ENCODE measurements around the gene SESTD1.
"Not testable (repeated sequence)": the region's sequence is repeated elsewhere in the genome, so short reads cannot be mapped to it uniquely, and the experiment has no call there.

The SESTD1 gene

DNA sequence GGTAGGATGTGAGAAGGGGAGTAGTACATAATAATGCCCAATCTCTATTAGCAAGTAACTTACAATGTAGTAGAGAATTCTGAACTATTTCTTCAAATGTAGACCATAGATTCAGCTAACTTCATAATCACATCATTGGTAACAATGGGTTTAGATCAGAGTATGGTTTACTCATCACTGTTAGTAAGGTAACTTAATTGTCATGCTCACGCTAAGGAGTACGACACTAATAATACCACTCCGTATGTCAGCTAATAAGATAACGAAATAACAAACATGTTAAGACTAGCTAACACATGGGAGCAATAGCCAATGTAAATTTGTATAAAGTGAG, 158.3 kb downstream of the SESTD1 start:
- no peak for DNase-seq (ENCODE audit: low read depth in 2 of 2)

DNA sequence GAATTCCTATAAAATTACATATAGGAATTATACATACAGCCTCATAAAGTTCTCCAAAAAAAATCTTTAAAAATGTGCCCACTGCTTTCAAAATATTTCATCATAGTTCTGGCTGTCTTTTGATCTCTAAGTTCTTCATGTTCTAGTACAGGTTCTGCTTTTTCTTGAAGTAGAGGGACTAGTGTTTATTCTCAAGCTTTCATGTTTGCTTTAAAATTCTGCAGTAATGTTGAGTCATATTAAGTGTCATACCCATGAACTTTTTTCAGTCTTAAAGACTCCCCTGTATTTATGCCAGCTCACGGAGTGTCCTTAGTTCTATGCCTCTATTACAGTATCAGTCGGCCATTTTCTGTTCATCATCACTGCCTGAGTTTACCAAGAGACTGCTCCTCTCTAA, 159.9 kb downstream of the SESTD1 start:
- DNase-seq (ENCODE audit: low read depth in 2 of 2) = no peak

DNA sequence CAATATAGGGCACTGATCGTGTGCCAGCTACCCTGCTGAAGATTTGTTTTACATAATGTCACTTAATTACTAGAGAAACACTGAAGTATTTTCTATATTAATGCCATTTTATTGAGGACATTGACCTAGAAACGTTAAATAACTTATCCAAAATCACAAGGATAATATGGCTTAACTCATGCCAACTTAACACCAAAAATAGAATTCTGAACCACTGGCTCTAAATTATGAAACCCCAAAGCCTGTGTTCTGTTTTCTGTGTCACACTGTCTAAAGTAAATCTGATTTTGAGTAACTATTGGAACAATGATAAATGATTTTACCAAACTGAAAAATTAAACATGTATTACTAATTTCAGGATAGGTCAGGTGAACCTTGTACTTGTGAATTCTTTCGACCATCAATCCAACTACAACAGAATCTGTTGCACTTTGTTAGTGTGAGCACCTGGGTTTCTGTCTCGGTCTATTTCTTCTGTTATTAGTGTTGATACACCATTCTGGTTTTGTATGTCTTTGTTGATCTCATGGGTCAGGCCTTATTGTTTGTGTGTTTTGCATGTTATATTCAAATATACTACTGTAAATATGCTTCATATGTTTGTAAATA, 166.4 kb downstream of the SESTD1 start:
- DNase-seq (ENCODE audit: low read depth in 2 of 2) = no peak

DNA sequence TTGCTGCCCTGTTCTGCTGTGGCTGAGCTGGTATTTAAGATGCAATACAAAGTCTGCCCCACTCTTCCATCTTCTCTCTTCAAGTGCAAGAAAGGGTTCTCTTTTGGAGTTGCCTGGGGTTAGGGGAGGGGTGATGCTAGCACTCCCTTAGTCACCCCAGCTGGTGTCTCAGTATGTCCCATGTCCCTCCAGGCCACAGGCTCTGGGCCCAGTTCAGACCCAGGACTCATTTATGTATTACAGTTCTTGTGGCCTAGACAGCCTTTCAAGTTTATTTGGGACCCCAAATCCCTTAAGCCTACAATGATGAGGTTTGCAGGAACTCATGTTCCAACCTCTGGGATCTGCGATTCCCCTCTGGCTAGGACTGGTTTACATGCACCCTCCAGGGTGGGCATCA, 167.5 kb downstream of the SESTD1 start:
- no peak for DNase-seq (ENCODE audit: low read depth in 2 of 2)

DNA sequence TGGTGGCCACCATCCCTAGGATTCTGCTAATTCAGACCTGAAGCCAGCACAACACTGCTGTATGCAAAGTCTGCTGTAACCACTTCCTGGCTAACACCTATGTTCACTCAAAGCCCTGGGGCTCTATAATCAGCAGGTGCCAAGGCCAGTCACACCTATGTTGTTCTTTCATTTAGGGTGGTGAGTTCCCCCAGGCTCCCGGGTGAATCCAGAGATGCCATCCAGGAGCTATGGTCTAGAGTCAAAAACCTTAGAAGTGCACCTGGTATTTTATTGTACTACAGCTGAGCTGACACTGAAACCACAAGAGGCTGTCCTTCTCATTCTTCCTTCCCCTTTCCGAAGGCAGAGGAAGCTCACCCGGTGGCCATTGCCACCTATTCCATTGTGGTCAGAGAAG, 168.5 kb downstream of the SESTD1 start:
- DNase-seq (ENCODE audit: low read depth in 2 of 2) = no peak

DNA sequence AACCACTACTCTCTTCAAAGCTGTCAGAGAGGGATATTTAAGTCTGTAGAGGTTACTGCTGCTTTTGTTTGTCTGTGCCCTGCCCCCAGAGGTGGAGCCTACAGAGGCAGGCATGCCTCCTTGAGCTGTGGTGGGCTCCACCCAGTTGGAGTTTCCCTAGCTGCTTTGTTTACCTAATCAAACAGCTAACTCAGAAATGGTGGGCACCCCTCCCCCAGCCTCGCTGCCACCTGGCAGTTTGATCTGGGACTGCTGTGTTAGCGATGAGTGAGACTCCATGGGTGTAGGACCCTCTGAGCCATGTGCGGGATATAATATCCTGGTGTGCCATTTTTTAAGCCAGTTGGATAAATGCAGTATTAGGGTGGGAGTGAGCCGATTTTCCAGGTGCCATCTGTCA, 171.7 kb downstream of the SESTD1 start:
- DNase-seq (ENCODE audit: low read depth in 2 of 2) = not testable (repeated sequence)

DNA sequence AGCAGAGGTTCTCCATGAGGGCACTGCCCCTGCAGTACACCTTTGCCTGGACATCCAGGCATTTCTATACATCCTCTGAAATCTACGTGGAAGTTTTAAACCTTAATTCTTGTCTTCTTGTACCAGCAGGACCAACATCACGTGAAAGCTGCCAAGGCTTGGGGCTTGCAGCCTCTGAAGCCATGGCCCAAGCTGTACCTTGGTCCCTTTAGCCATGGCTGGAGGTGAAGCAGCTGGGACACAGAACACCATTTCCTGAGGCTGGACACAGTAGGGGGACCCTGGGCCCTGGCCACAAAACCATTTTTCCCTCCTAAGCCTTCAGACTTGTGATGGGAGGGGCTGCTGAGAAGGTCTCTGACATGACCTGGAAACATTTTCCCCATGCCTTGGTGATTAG, 181.9 kb downstream of the SESTD1 start:
- DNase-seq (ENCODE audit: low read depth in 2 of 2) = no peak

DNA sequence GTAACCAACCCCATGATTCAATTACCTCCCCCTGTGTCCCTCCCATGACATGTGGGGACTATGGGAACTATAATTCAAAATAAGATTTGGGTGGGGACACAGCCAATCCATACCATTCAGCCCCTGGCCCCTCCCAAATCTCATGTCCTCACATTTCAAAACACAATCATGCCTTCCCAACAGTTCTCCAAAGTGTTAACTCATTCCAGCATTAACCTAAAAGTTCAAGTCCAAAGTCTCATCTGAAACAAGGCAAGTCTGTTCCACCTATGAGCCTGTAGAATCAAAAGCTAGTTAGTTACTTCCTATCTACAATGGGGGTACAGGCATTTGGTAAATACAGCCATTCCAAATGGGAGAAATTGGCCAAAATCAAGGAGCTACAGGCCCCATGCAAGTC, 182.7 kb downstream of the SESTD1 start:
- DNase-seq (ENCODE audit: low read depth in 2 of 2) = no peak

DNA sequence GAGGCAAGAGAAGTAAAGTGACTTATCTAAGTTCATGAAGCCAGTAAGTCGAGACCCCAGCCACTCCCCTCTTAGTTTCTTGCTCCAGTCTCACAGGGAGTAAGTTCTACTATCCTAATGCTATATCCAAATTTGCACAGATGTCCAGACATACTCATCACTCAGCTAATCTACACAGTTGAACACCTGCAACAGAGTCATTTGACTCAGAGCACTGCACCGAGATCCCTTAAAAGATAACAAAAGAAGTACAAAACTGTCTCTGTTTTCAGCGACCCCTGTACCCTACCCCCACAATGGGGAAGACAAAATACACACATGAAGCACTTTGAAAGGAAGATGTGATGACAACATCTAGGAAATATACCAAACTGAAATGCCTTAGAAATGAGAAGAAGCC, 192.1 kb downstream of the SESTD1 start:
- no peak for DNase-seq (ENCODE audit: low read depth in 2 of 2)

DNA sequence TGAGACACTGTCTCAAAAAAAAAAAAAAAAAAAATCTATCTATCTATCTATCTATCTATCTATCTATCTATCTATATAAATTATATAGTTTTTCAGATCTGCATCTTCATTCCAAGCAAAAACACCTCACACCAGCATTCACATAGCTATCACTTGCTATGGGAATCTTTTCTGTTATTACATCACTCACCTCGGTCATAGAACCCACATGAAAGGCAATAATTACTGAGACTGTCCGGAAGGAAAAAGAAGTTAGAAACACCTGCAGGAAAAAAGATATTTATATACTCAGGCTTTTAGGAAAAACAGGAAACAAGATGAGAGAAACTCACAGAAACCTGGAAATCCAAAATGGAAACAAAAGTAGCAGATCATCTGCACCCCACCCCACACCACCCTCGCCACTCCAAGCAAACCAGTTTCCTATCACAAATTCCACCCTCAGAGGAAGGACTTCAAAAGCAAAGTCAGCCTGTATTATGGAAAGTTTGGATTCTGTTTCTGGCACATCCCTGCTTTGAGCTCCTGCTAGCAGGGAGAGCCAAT, 192.7 kb downstream of the SESTD1 start:
- DNase-seq (ENCODE audit: low read depth in 2 of 2) = no peak

DNA sequence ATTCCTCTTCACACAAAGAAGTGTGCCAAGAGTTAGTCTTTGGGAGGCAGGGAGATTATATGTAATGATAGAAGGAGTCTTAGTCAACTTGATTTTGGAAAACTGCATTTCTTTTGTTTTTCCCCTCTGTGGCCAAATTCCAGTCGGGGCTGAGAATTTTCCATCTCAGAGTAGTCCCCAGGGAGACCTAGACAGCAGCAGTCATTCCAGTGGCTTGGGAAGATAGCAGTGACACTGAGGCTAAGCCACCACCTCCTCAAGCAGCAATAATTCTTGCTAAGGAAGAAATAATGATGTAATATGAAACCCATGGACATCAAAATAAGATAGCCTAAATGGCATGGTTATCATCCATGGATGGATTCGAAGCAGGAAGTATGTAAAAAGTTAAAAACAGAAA, 193.7 kb downstream of the SESTD1 start:
- DNase-seq (ENCODE audit: low read depth in 2 of 2) = no peak

DNA sequence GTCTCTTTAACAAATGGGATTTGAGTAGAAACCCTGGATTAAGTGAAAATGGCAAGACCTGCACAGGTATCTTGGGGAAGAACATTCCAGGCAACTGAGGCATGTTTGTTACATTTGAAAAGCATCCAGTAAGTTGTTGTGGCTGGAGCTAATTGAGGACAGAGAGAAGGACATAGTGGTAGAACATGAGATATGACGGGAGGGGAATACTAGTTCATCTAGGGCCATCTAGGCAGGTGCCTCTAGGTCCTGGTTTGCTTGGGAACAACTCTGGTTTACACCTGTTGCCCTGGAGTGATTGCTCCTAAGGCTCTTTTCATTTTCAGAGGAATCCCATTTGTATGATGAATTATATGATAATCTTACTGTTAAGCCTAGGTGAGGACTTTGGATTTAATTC, 194.9 kb downstream of the SESTD1 start:
- no peak for DNase-seq (ENCODE audit: low read depth in 2 of 2)

DNA sequence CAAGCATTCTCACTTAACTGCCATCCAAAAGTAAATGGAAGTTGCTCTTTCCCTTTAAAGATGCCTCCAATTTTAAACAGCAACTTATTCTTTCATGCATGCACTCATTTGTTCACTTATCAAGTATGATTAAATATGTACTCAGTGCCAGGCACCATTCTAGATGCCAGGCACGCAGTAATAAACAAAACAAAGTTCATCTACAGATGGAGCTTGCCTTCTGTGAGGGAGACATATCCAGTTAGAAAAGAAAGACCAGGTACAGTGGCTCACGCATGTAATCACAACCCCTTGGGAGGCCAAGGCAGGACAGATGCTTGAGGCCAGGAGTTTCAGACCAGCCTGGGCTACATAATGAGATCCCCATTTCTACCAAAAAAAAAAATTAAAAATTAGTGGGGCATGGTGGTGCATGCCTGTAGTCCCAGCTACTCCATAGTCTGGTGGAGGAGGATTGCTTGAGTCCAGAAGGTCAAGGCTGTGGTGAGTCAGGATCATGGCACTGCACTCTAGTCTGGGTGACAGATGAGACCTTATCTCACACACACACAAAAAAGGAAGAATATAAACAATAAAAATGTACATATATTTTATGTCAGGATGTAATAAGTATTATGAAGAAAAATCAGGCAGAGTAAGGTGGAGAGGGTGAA, 195.5 kb downstream of the SESTD1 start:
- no peak for DNase-seq (ENCODE audit: low read depth in 2 of 2)

DNA sequence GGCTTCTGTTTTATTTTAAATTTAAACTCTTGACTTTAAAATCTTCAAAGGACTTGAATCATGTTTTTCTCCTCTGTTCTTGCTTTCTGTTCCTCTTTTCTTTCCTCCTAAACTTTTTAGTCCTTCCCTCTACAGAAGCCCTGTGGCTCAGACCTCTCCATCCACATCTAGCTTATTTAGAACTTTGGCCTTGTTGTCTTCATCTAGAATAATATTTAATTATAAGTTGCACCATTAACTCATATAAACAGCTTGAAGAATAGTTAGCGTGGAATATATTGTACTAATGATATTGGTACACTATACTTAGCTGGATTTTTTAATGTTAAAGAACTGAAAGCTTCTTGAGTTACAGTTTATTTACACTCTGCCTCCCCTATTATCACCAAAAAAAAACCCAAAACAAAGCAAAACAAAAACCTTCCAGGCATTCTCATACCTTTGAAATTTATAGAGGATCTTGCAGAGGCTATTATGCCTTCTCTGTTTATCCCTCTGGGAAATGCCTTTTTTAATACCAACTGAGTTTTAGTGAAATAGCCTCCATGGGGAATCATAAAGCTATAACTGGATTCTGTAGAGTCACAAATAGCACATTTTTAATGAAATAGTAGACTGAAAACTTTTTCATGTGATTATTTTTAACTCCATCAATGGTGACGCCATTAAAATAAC, 205.5 kb downstream of the SESTD1 start:
- no peak for DNase-seq (ENCODE audit: low read depth in 2 of 2)

DNA sequence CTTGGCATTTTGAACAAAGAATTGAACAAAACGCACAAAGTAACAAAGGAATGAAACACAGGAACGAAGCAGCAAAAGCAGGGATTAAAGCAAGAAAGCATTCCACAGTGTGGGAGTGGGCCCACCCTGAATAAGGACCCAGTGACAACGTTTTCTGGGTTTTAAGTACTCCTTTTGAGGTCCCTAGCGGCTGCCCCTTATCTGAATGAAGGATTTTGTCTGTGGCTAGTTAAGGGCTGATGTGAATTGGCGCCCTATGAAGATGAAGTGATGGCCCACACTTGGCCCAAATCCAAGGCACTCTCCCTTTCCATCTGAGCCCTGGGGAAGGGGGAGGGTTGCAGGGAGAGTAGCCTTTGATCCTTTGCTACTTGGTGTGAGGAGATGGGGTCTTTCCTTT, 206.9 kb downstream of the SESTD1 start:
- DNase-seq (ENCODE audit: low read depth in 2 of 2) = no peak

DNA sequence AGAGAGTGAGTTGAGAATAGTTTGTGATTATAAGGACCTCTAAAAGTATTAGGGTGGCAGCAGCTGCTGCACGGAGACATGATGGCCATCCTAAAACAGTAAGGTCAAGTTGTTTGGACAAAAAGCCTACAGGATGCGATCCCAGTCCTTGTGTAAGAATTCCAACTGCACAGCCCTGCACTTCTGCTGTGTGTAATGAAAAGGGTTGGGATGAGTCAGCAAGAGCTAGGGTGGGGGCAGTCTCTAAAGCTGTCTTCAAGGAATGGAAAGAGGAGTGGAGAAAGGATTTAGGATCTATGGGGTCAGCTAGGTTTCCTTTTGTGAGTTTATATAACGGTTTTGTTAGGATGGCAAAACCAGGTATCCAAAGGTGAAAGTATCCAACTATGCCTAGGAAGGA, 211.1 kb downstream of the SESTD1 start:
- not testable (repeated sequence) for DNase-seq (ENCODE audit: low read depth in 2 of 2)
